Endothelial cell of umbilical vein (primary cell): ENCODE results near the gene CDH2.

Source experiments
- CTCF ChIP-seq, 2 donors: IDR thresholded peaks; 1 replicate in 1 of 2; 2 replicates in 1 of 2; pipeline ENCODE4 v1.5.1; 2011; ENCODE audit warnings: low read length in 2 of 2, mild to moderate bottlenecking in 2 of 2, moderate library complexity in 2 of 2, control low read depth in 1 of 2, inconsistent platforms in 1 of 2, low read depth in 1 of 2; ENCODE audit not compliant: insufficient read depth in 1 of 2; ENCODE audit errors: extremely low read depth in 1 of 2
- EZH2 ChIP-seq: IDR thresholded peaks from 2 replicates; pipeline ENCODE4 v1.6.1; 2012; ENCODE audit warnings: borderline replicate concordance, low read depth, mild to moderate bottlenecking, moderate library complexity, low read length, inconsistent platforms; ENCODE audit not compliant: severe bottlenecking
- FOS ChIP-seq: IDR thresholded peaks from 2 replicates; pipeline ENCODE4 v1.6.1; 2011; ENCODE audit warnings: mild to moderate bottlenecking, low read length, moderate library complexity, borderline replicate concordance; ENCODE audit not compliant: insufficient read depth
- MAX ChIP-seq: IDR thresholded peaks from 2 replicates; pipeline ENCODE4 v1.6.1; 2011; ENCODE audit not compliant: insufficient read depth, insufficient read length
- POLR2A ChIP-seq: IDR thresholded peaks from 2 replicates; pipeline ENCODE4 v1.6.1; 2012; ENCODE audit warnings: low read depth, mild to moderate bottlenecking, control low read depth, low read length
- POLR2AphosphoS5 ChIP-seq: IDR thresholded peaks from 2 replicates; pipeline ENCODE4 v1.6.1; 2012; ENCODE audit warnings: low read depth, mild to moderate bottlenecking, control low read depth, low read length, moderate library complexity; ENCODE audit not compliant: insufficient read depth

GRCh38 chr18:28018351-28018750 lies 158.6 kb downstream of the CDH2 start:
- TF ChIP-seq CTCF (IDR thresholded peaks at IDR 0.05; ENCODE audit: extremely low read depth in 1 of 2, insufficient read depth in 1 of 2, low read depth in 1 of 2, low read length in 2 of 2) (no peak), FOS (no peak), POLR2A (no peak), EZH2 (no peak), POLR2AphosphoS5 (no peak), MAX (no peak)
